ENCODE measurements around the gene ZNF580.

The ZNF580 gene

GRCh38 chr19:55686311-55687050 lies 45.7 kb downstream of the ZNF580 start:
- no peak for TF ChIP-seq CTCF (IDR thresholded peaks at IDR 0.05; ENCODE audit: control extremely low read depth, extremely low read depth, low read depth, missing control alignments)
- DNase-seq (ENCODE audit: extremely low spot score), result no peak
- POLR2A ChIA-PET, result interaction anchor here (0.6 kb wide), 1 partner anchor 586 kb away, joined by 7 read pairs; no protein-coding TSS in a partner anchor
- CTCF ChIA-PET, result no interaction called here

GRCh38 chr19:55687281-55688201 lies 46.7 kb downstream of the ZNF580 start:
- TF ChIP-seq CTCF (IDR thresholded peaks at IDR 0.05; ENCODE audit: control extremely low read depth, extremely low read depth, low read depth, missing control alignments), result no peak
- no peak for DNase-seq (ENCODE audit: extremely low spot score)
- ChIA-PET POLR2A (no interaction called here), CTCF (no interaction called here)

- CTCF ChIA-PET, result no interaction called here
- TF ChIP-seq CTCF (IDR thresholded peaks at IDR 0.05; ENCODE audit: control extremely low read depth, extremely low read depth, low read depth, missing control alignments), result no peak
- no peak for DNase-seq (ENCODE audit: extremely low spot score)
- POLR2A ChIA-PET, result no interaction called here
These were observed 47.8 kb downstream of the ZNF580 start for GRCh38 chr19:55688422-55689218.

GRCh38 chr19:55689411-55690108 lies 48.8 kb downstream of the ZNF580 start:
- ChIA-PET CTCF (no interaction called here), POLR2A (no interaction called here)
- DNase-seq (ENCODE audit: extremely low spot score), result no peak
- no peak for TF ChIP-seq CTCF (IDR thresholded peaks at IDR 0.05; ENCODE audit: control extremely low read depth, extremely low read depth, low read depth, missing control alignments)

- ChIA-PET CTCF (interaction anchor here (1.3 kb wide), 1 partner anchor 13 kb away, joined by 4 read pairs; no protein-coding TSS in a partner anchor), POLR2A (no interaction called here)
- no peak for DNase-seq (ENCODE audit: extremely low spot score)
- TF ChIP-seq CTCF (IDR thresholded peaks at IDR 0.05; ENCODE audit: control extremely low read depth, extremely low read depth, low read depth, missing control alignments), result no peak
These were observed 49.4 kb downstream of the ZNF580 start for GRCh38 chr19:55690109-55690768.
